GM21528 (cell line): ENCODE data around the gene XRCC6.
"Not testable (repeated sequence)": the region's sequence is repeated elsewhere in the genome, so short reads cannot be mapped to it uniquely, and the experiment has no call there.

Source experiments
- ATAC-seq: cut with Tn5 transposase; IDR thresholded peaks from one replicate; pipeline ENCODE4 v1.9.1; 2021; ENCODE audit warnings: mild to moderate bottlenecking, moderate library complexity; ENCODE audit not compliant: unreplicated experiment, low FRiP score

Gene XRCC6

DNA sequence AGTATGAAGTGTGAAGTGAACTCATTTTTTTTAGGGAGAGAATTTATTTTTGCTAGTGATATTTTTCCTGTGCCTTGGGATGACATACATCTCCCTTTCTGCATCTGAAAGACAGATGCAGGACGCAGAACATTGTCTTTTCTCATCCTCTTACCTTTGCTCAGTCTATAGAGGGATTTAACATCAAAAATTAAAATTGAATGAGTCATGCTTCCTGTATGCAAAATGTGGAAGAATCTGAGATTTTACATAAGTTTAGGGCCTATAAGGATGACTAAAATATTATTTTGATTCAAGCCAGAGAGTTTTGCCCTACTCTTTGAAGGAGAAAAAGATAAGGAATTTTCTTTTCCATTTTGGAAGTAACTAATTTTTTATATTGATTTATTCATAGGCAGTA lies 27.3 kb downstream of the XRCC6 start:
- no peak for ATAC-seq

DNA sequence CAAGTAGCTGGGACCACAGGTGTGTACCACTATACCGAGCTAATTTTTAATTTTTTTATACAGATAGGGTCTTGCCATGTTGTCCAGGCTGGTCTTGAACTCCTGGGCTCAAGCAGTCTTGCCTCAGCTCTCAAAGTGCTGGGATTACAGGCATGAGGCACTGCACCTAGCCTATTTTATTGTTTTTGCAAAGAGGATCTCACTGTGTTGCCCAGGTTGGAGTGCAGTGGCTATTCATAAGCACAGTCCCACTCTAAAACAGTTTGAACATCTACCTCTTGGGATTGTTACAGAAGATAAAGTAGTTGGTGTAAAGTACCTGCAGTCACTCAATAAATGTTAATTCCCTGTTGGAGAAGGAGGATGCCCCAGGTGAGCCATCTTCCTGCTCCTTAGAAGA lies 29.1 kb downstream of the XRCC6 start:
- ATAC-seq, result no peak

DNA sequence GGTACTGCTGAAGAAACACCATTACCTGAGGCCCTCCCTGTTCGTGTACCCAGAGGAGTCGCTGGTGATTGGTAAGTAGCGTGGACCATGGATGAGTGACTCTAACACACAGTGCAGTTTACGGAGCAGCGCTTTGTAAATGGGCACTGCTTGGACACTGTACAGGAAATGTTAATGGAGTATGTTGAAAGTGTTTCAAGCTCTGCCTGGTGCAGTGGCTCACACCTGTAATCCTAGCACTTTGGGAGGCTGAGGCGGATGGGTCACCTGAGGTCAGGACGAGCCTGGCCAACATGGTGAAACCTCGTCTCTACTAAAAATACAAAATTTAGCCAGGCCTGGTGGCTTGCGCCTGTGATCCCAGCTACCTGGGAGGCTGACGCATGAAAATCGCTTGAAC lies 29.7 kb downstream of the XRCC6 start:
- no peak for ATAC-seq

DNA sequence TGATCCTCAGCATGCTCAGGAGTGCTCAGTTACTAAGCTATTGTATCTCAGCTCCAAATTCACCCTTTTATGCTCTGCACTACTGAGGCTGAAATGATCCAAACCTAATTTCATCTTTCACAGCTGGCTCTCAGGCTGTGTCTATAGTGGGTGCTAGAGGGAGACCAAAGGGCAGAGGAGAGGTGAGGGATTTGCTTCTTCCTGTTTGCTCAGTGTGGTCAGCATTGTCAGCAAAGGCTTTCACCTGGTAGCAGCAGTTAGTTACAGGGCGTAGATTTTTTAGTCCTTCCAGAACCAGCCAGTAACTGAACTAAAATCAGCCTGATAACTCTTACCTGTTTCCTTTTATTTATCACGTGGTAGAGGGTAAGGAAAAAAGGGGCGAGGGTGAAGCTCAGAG lies 33.2 kb downstream of the XRCC6 start:
- ATAC-seq, result no peak

DNA sequence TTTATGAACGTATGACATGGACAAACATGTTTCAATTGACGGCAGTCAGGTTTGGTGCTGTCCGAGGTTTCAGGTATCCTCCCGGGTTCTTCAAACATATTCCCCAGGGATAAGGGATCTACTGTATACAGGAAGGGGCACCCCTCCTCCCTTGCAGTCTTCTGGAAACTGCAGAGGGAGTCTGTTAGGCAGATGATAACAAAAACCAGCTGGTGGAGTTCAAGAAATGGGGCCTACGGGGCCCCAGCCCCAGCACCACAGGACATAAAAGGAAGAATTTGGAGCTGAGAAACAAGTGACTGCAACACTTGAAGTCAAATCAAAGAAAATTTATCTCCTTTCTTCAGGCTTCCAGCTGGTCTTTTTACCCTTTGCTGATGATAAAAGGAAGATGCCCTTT lies 35.5 kb downstream of the XRCC6 start:
- ATAC-seq, result no peak

DNA sequence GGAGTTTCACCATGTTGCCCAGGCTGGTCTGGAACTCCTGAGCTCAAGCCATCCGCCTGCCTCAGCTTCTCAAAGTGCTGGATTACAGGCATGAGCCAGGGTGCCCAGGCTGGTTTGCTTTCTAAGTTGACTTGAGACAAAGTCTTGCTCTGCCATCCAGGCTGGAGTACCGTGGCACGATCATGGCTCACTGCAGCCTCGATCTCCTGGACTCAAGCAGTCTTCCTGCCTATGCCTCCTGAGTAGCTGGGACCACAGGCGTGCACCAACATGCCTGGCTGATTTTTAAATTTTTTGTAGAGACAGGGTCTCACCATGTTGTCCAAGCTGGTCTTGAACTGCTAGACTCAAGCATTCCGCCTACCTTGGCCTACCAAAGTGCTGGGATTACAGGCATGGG lies 36.6 kb downstream of the XRCC6 start:
- ATAC-seq, result no peak

DNA sequence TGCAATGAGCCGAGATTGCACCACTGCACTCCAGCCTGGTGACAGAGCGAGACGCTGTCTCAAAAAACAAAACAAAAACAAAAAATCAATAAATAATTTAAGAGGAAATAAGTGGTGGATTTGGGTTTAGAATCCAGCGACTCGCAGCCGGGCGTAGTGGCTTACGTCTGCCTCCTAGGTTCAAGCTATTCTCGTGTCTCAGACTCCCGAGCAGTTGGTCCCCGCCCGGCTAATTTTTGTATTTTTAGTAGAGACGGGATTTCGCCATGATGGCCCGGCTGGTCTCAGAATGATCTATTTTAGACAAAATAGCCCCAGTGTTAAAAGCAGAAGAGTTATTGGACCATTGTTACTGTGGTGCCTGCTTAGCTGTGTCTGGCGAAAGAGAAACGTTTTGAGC lies 37.8 kb downstream of the XRCC6 start:
- no peak for ATAC-seq

DNA sequence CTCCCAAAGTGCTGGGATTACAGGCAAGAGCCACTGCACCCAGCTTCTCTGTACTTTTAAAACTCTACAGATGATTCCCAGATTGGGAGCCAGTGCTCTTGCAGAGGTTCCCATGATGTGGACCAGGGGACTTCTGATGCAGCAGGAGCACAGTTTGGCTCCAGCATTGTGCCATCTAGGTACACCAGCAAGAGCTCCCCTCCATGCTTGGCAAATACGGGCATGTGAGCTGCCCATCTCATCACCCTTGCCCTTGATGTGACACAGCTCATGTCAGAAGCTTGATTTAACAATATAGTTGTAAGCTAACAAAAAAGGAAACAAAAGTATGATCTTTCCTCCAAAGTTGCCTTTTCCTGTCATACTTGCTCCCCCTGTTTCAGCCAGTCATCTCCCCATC lies 38.8 kb downstream of the XRCC6 start:
- ATAC-seq, result no peak

DNA sequence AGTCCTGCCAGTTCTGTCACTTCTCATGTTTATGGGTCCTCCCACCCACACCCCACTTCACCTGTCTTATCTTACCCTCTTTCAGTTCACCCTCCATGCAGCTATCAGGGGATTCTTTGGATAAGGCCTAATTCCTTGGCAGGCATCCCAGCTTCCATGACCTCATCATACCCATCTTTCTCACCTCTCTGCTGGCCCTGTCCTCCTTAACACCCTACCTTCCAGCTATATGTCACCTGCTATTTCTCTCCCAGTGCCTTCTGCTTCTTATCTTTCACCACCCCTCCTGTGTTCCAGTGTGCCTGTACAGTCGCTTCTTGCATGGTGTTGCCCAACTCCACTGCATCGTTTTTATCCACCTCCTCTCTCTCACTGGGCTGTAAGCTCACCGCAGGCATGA lies 39.3 kb downstream of the XRCC6 start:
- no peak for ATAC-seq

DNA sequence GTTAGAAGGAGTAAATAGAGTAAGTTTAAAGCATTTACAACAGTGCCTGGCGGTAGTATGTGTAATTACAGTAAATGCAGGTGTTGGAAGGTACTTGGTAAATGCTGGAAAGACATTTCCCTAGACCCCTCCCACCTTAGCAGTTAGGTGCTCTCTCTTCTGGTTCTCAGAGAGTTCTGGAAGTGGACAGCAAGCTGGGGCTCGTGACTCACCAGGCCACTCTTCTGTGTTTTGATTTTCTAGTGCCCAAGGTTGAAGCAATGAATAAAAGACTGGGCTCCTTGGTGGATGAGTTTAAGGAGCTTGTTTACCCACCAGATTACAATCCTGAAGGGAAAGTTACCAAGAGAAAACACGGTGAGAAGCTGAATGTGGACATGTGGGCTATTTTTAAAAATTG lies 40.0 kb downstream of the XRCC6 start:
- ATAC-seq, result no peak

DNA sequence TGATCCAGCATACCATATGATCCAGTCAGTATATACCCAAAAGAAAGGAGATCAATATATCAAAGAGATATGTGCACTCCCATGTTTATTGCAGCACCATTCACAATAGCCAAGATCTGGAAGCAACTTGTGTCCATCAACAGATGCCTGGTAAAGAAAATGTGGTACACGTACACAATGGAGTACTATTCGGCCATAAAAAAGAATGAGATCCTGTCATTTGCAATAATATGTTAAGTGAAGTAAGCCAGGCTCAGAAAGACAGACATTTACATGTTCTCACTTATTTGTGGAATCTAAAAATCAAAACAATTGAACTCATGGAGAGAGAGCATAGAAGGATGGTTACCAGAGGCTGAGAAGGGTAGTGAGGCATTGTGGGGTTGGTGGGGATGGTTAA lies 40.6 kb downstream of the XRCC6 start:
- no peak for ATAC-seq

DNA sequence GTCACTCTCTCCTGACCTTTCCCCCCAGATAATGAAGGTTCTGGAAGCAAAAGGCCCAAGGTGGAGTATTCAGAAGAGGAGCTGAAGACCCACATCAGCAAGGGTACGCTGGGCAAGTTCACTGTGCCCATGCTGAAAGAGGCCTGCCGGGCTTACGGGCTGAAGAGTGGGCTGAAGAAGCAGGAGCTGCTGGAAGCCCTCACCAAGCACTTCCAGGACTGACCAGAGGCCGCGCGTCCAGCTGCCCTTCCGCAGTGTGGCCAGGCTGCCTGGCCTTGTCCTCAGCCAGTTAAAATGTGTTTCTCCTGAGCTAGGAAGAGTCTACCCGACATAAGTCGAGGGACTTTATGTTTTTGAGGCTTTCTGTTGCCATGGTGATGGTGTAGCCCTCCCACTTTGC lies 42.5 kb downstream of the XRCC6 start:
- not testable (repeated sequence) for ATAC-seq

DNA sequence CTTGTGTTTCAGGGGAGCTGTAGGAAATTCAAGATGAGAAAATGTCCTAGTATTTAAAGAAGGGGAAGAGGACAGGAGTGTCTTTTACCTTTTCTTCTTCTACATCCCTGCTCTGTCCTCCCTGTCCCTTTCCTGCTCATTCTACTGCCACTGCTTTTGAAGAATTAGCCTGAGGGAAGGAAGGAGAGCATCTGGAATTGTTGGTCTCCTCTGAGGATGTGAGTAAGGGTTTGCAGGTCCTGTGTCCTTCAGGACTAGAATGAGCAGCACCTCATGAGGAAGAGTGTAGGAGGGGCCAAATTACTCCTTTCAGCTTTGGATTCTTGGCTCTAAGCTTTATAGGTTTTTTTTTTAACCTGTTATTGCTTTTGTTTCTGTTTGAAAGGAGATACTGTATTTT lies 43.4 kb downstream of the XRCC6 start:
- no peak for ATAC-seq

DNA sequence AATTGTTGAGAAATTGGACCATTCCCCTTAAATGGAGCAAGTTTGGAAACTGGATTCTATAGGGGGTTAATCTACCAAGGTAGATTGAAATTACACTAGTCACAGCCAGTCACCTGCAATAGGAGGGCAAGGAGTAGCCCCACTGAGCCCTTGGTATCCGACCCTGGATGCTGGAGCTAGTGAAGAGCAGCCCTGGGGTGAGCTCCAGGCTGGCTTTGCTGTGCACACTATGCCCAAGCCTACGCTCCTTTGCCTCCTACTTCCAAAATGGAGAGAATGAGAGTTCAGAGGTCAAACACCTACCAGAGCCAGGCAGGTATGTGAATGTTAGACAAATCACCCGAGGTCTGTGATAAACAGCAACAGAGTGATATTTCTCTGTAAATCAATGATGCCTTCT lies 43.9 kb downstream of the XRCC6 start:
- no peak for ATAC-seq

DNA sequence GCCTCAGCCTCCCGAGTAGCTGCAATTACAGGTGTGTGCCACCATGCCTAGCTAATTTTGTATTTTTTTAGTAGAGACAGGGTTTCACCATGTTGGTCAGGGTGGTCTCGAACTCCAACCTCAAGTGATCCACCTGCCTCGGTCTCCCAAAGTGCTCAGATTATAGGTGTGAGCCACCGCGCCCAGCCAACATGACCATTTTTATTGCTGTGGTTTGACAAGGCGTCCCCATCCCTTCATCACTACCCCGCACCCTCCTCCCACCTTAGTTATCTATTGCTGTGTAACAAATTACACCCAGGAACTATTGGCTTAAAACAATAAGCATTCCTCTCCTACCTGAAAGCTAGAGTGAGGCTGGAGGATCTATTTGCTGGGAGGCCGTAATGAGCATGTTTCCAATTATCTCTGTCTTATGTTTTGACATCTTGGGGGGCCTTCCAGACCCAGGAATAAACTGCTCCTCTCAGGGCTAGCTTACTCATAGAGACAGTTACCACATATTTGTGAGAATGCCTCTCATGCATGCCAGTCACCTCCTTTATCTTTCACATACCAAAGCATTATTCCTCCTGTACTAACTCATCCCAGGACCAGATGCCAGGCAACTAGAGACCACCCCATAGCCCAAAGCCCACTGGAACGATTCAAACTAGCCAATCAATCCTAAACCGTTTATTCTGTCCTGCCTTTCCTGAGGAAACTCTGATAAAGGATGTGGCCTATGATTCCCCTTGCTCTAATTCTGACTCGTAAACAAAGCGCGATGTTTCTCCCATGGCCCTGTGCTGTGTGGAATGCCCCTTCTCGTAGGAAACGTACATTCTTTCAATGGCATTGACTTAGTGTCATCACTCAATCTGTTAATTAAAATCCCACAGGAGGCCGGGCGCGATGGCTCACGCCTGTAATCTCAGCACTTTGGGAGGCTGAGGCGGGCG lies 48.1 kb downstream of the XRCC6 start:
- ATAC-seq, result no peak

DNA sequence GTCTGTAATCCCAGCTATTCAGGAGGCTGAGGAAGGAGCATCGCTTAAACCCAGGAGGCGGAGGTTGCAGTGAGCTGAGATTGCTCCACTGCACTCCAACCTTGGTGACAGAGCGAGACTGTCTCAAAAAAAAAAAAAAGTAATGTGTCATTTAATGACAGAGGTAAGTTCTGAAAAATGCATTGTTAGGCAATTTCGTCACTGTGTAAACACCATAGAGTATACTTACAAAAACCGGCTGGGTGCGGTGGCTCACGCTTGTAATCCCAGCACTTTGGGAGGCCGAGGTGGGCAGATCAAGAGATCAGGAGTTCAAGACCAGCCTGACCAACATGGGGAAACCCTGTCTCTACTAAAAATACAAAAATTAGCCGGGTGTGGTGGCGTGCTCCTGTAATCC lies 51.0 kb downstream of the XRCC6 start:
- not testable (repeated sequence) for ATAC-seq

DNA sequence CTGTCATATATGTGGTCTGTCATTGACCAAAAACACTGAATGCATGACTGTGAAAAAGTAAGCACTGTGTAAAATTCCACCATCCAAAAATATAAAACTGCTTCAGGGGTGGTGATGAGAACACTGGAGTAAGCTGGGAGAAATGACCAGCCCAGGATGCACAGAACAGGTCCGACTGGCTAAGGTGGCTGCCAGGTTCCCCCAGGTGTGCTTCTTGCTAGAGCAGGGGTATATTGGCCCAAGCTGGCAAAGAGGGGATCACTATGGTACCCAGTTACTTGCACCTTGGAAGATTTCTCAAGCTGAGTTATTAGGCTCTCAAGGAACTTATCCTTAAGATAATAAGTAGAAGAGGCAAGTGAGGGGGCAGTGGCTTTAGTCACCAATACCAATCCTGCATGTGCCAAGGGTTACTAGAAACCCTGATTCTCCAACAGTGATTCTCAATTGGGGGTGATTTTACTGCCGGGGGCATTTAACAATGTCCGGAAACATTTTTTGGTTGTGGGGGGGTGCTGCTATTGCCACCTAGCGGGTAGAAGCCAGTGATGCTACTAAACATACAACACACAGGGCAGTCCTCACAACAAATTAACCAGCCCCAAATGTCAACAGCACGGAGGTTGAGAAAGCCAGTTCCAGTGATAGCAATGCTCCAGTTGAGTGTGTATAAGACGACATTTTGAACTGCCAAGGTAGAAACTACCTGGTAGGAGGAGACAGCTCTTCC lies 51.9 kb downstream of the XRCC6 start:
- no peak for ATAC-seq

DNA sequence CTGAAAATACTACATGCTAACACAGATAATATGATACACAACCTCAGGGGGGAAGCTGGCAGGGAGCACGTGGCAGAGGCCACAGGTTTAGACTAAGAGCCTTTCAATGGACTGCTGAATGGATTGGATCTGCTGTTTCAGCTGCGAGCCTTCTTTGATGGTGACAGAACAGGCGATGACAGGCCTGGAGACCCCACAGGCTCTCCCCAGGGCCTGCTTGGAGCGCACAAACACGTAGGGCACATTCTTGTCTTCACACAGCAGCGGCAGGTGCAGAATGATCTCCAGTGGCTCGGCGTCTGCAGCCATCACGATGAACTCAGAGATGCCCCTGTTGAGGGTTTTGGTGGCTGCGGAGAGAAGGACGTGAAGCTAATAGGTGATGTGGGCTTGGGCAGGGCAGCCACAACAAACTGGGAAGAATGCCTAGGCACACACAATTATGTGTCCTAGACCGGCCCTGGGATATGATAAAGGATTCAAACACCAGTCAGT lies 53.8 kb downstream of the XRCC6 start:
- no peak for ATAC-seq

DNA sequence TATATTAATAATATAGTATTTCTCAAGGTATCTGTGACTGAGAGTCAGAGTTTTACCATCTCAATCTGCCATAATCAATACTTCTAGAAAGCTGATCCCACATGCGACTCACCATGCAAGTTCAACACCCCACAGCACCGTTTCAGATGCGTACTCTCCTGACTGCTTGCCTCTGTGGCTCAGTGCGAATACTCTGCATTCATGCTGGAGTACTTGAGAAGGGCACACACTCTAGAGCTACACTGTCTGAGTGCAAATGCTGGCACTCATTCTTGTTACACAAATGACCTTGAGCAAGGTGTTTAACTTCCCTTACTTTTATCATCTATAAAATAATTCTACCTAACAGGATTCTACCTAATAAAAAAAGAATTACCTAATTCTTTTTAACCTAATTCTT lies 55.0 kb downstream of the XRCC6 start:
- ATAC-seq, result no peak

DNA sequence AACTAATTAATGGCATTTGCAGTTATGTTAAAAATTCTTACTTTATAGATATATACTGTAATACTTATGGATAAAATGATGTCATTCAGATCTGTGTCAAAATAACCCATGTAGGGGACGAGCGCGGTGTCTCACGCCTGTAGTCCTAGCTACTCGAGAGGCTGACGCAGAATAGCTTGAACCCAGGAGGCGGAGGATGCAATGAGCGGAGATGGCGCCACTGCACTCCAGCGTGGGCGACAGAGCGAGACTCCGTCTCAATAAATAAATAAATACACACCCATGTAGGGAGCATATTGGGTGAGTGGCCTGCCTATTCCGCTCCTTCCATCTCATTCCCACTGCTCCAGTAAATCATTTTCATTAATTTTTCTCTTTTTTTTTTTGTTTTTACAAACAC lies 60.5 kb downstream of the XRCC6 start:
- no peak for ATAC-seq

DNA sequence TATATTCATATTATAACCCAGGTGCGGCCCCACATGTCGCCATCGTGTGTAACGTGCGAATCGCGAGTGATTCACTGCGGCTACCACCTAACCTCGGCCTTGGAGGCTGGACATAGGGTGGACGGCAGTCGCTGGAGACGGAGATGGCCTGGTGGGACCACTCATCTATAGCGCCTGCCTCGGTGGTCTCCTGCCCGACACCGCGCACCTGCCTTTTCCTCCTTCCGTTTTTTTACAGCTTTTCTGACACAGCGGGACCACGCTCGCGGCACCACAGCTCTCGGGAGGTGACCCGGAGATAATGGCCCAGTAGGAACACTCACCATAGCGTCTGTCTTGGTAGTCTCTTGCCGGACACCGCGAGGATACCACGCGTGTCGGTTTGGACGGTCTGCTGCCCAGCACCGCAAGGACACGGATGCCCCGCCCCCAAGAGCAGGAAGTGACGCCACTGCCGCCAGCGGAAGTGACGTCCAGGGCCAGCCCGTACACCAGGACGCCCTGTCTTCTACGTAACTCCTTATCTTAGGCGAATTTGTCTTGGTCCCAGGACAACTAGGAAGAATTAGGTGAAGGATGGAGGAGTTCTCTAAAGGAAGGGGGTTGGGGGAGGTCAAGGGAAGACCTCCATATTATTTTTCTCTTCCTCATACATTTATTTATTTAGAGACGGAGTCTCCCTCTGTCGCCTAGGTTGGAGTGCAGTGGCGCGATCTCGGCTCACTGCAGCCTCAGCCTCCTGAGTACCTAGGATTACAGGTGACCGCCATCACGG lies 61.1 kb downstream of the XRCC6 start:
- ATAC-seq, result no peak
